ENCODE data around the gene DHCR7. TPM values are rescaled to one million over a fixed set of nuclear protein-coding genes. Genes with fewer than 3 reads are reported as not detected.

DHCR7 gene
- total and polyA plus RNA-seq, 2 experiments from 2014 or later = 13.6 to 15.7 TPM

- H3K9ac ChIP-seq = no peak overlapping the region
These were observed 26.7 kb downstream of the DHCR7 start for GRCh38 chr11:71421392-71421950.

GRCh38 chr11:71420455-71421241 is 27.5 kb downstream of the DHCR7 start:
- H2AFZ ChIP-seq = no peak overlapping the region
- no peaks in the 10 kb centered on the region for H3F3A ChIP-seq (ENCODE audit: insufficient read depth)
- no peak for TF ChIP-seq EZH2phosphoT487 (IDR thresholded peaks at IDR 0.05; ENCODE audit: insufficient read depth, low read depth)
- no peak for TF ChIP-seq EZH2 (IDR thresholded peaks at IDR 0.05; ENCODE audit: insufficient read depth, poor library complexity, severe bottlenecking)
- no peaks in the 10 kb centered on the region for H3K79me2 ChIP-seq (ENCODE audit: insufficient read depth)
- H3K27me3 ChIP-seq (replicated peaks; ENCODE audit: insufficient read depth) = peaks cover 13% of the 10 kb centered on the region
- in situ Hi-C loops (cut with MboI) = no loop called here
- no peaks in the 10 kb centered on the region for H3K9me2 ChIP-seq (ENCODE audit: insufficient read depth)
- H3K9me3 ChIP-seq (ENCODE audit: low read depth) = no peaks in the 10 kb centered on the region
- peak; percentile 56 for DNase-seq
- no peaks in the 10 kb centered on the region for H3K4me1 ChIP-seq (ENCODE audit: insufficient read depth)
- no peak overlapping the region for H3K9ac ChIP-seq
- no peak overlapping the region for H3K4me3 ChIP-seq
- H4K20me1 ChIP-seq (ENCODE audit: insufficient read depth) = no peaks in the 10 kb centered on the region
- no peak overlapping the region for H3K27ac ChIP-seq
- no peaks in the 10 kb centered on the region for H3K36me3 ChIP-seq (ENCODE audit: low read depth)
- no peak overlapping the region for H3K4me2 ChIP-seq (ENCODE audit: unreplicated experiment)
- 46 to 55% methylated on average over 14 to 16 of the region's 16 CpGs for whole genome bisulfite sequencing, 2 experiments (ENCODE audit: low coverage in 1 of 2, low lambda C conversion rate in 2 of 2, missing lambda C conversion rate in 2 of 2)

More at GRCh38 chr11:71421392-71421950, 26.7 kb downstream of the DHCR7 start:
- TF ChIP-seq EZH2 (IDR thresholded peaks at IDR 0.05; ENCODE audit: insufficient read depth, poor library complexity, severe bottlenecking) = no peak
- H3K27ac ChIP-seq = no peak overlapping the region
- no peaks in the 10 kb centered on the region for H3K79me2 ChIP-seq (ENCODE audit: insufficient read depth)
- 63 to 74% methylated on average over 12 of the region's 12 CpGs for WGBS, 2 experiments (ENCODE audit: low coverage in 1 of 2, low lambda C conversion rate in 2 of 2, missing lambda C conversion rate in 2 of 2)
- H2AFZ ChIP-seq = no peak overlapping the region
- H3K4me1 ChIP-seq (ENCODE audit: insufficient read depth) = no peaks in the 10 kb centered on the region
- H3K9me2 ChIP-seq (ENCODE audit: insufficient read depth) = no peaks in the 10 kb centered on the region
- H3F3A ChIP-seq (ENCODE audit: insufficient read depth) = no peaks in the 10 kb centered on the region
- in situ Hi-C loops (cut with MboI) = no loop called here
- H3K9me3 ChIP-seq (ENCODE audit: low read depth) = no peaks in the 10 kb centered on the region
- H3K36me3 ChIP-seq (ENCODE audit: low read depth) = no peaks in the 10 kb centered on the region
- peaks cover 13% of the 10 kb centered on the region for H3K27me3 ChIP-seq (replicated peaks; ENCODE audit: insufficient read depth)
- no peaks in the 10 kb centered on the region for H4K20me1 ChIP-seq (ENCODE audit: insufficient read depth)
- no peak overlapping the region for H3K4me2 ChIP-seq (ENCODE audit: unreplicated experiment)
- H3K4me3 ChIP-seq = no peak overlapping the region
- no peak for DNase-seq

DNA sequence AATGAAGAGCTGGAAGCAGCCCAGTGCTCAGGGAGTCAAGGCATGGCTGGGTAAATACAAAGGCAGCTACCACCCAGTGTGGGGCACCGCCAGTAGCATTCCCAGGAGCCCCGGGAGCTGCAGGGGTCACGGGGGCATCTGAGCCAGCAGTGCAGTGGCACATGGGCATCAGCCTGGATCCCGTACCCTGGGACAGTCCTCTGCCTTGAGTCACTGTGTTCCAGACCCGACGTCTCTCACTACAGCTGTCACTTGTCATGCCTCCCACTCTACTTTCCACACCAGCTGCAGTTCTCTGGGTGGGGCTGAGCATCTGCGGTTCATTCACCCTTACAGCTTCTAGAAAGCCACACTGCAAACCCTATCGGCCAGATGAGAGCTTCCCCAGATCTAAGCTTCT is 29.6 kb downstream of the DHCR7 start:
- no peaks in the 10 kb centered on the region for H3K36me3 ChIP-seq (ENCODE audit: low read depth)
- H3K27ac ChIP-seq = no peak overlapping the region
- H3K4me1 ChIP-seq (ENCODE audit: insufficient read depth) = no peaks in the 10 kb centered on the region
- no peak overlapping the region for H3K4me3 ChIP-seq
- no peak overlapping the region for H3K9ac ChIP-seq
- H4K20me1 ChIP-seq (ENCODE audit: insufficient read depth) = no peaks in the 10 kb centered on the region
- no peaks in the 10 kb centered on the region for H3K79me2 ChIP-seq (ENCODE audit: insufficient read depth)
- no peaks in the 10 kb centered on the region for H3F3A ChIP-seq (ENCODE audit: insufficient read depth)
- H3K9me3 ChIP-seq (ENCODE audit: low read depth) = no peaks in the 10 kb centered on the region
- TF ChIP-seq EZH2phosphoT487 (IDR thresholded peaks at IDR 0.05; ENCODE audit: insufficient read depth, low read depth) (no peak), EZH2 (IDR thresholded peaks at IDR 0.05; ENCODE audit: insufficient read depth, poor library complexity, severe bottlenecking) (no peak)
- H3K4me2 ChIP-seq (ENCODE audit: unreplicated experiment) = no peak overlapping the region
- peaks cover 13% of the 10 kb centered on the region for H3K27me3 ChIP-seq (replicated peaks; ENCODE audit: insufficient read depth)
- no peaks in the 10 kb centered on the region for H3K9me2 ChIP-seq (ENCODE audit: insufficient read depth)
- no peak for DNase-seq
- in situ Hi-C loops (cut with MboI) = no loop called here
- no peak overlapping the region for H2AFZ ChIP-seq
- 6 to 8% methylated on average over 8 of the region's 8 CpGs for WGBS, 2 experiments (ENCODE audit: low coverage in 1 of 2, low lambda C conversion rate in 2 of 2, missing lambda C conversion rate in 2 of 2)

- Histone ChIP-seq H3K79me2 (ENCODE audit: insufficient read depth) (no peaks in the 10 kb centered on the region), H3K9me2 (ENCODE audit: insufficient read depth) (no peaks in the 10 kb centered on the region), H2AFZ (no peak overlapping the region), H3K9me3 (ENCODE audit: low read depth) (no peaks in the 10 kb centered on the region), H3K27ac (no peak overlapping the region), H3K36me3 (ENCODE audit: low read depth) (no peaks in the 10 kb centered on the region), H3K4me3 (no peak overlapping the region), H3K4me1 (ENCODE audit: insufficient read depth) (no peaks in the 10 kb centered on the region), H3F3A (ENCODE audit: insufficient read depth) (no peaks in the 10 kb centered on the region), H3K4me2 (ENCODE audit: unreplicated experiment) (no peak overlapping the region), H4K20me1 (ENCODE audit: insufficient read depth) (no peaks in the 10 kb centered on the region), H3K27me3 (replicated peaks; ENCODE audit: insufficient read depth) (peaks cover 10% of the 10 kb centered on the region), H3K9ac (no peak overlapping the region)
- TF ChIP-seq EZH2 (IDR thresholded peaks at IDR 0.05; ENCODE audit: insufficient read depth, poor library complexity, severe bottlenecking) (no peak), EZH2phosphoT487 (IDR thresholded peaks at IDR 0.05; ENCODE audit: insufficient read depth, low read depth) (no peak)
- no peak for DNase-seq
- in situ Hi-C loops (cut with MboI) = no loop called here
These were observed 33.5 kb downstream of the DHCR7 start for GRCh38 chr11:71414645-71415044.

All from GM23248 (cell line).